C4-2B (cell line): ENCODE measurements around the gene DCAF16.

ENCODE experiments used
- H3K27ac ChIP-seq: fragments of 450-650 bp; 2 replicates; pipeline ENCODE4 v1.5.1; 2017
- CTCF ChIP-seq: fragments of 450-650 bp; conservative IDR thresholded peaks from 2 replicates; pipeline ENCODE4 v1.5.1; 2017; ENCODE audit warnings: mild to moderate bottlenecking
- ZFX ChIP-seq: fragments of 450-650 bp; IDR thresholded peaks from 2 replicates; pipeline ENCODE4 v1.6.1; 2017

DCAF16 gene

DNA sequence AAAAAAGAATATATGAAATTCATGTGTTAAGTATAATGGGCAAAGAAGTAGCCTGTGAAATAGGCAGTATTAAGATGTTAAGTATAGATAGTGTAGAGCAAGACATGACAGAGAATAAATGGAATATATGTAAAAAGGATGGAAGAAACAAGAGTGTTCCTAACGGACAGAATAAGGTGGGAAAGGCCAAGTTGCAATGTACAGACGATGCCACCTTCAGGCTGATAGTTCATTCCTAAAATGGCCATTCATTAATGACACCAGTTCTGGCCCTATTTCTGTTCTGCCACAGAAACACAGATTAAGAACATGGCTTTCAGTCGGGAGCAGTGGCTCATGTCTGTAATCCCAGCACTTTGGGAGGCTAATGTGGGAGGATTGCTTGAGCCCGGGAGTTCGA lies 24.7 kb downstream of the DCAF16 start:
- H3K27ac ChIP-seq: no peak overlapping the region
- TF ChIP-seq ZFX (no peak), CTCF (peak; percentile 28)

DNA sequence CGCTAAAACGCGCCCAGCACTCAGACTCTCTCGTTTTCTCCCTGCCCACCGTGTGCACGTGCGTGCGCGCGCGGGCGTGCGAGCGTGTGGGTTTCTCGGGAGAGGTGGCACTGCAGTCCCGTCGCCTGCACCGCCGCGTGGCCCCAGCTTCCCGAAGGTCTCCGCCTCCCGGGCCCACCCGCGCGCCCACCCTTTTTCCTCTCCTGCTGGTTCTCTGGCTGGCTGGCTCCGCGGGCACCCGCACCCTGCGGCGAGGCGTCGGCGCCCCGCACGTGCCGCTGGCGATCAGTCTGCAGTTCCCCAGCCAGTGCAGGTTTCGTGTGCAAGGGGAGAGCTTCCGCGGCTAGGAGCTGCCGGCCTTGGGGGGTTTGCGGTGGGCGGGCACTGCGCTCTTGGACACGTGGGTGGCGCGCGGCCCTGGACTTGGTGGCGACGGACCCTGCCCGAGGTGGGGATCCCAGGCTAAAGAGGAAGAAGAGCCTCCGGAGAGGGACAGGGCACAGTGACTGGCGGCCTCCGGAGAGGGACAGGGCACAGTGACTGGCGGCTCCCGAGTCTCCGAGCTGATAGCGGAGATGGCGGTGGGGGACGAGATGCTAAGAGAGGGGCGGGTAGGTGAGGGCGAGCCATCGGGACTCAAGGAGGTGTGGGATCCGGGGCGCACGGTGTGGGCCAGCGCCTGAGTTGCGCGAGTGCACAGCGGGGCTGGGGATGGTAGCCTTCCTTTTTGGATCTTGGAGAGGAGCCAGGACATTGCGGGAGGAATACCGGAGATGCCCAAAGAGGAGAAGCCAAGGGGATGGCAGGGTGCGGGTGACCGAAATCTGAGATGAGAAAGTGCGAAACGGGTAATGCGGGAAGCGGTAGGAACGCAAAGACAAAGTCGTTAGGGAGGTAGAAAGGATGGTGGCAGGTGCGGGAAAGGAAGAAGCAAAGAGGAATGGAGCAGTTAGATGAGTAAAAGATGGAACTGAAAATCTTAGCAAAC lies 29.0 kb downstream of the DCAF16 start, which contains the start of gene FAM184B:
Gene FAM184B (minus strand): TSS at position 322 of the 988 bp plus-strand sequence. CDS start 322 bp downstream, outside the sequence.
- TF ChIP-seq CTCF: no peak
- TF ChIP-seq ZFX: no peak

GRCh38 chr4:17780501-17781299 lies 29.9 kb downstream of the DCAF16 start:
- peak overlapping the region; percentile 6; the same call in 1 of the 2 replicates for H3K27ac ChIP-seq
- TF ChIP-seq CTCF (no peak), ZFX (no peak)

More for the DNA sequence above, 29.0 kb downstream of the DCAF16 start, which contains the start of gene FAM184B:
- peak within 1 kb of the TSS; percentile 6; the same call in 1 of the 2 replicates for H3K27ac ChIP-seq

DNA sequence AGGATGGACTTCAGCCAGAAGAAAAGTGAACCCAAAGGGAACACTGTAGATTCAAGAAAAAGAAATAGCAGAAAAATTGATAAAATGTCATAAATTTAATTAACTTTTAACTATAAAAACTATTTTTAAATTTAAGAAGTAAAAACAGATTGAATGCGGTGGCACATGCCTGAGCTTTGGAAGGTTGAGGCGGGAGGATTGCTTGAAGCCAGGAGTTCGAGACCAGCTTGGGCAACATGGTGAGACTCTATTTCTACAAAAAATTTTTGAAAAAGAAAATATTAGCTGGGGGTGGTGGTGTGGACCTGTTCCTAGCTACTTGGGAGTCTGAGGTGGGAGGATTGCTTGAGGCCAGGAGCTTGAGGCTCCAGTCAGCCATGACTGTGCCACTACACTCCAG lies 32.1 kb downstream of the DCAF16 start:
- no peak for TF ChIP-seq ZFX
- no peak overlapping the region for H3K27ac ChIP-seq

GRCh38 chr4:17773135-17773698 lies 37.3 kb downstream of the DCAF16 start:
- TF ChIP-seq ZFX (no peak), CTCF (no peak)

GRCh38 chr4:17771284-17771908 lies 39.2 kb downstream of the DCAF16 start:
- no peak for TF ChIP-seq CTCF
- H3K27ac ChIP-seq: no peak overlapping the region

More at GRCh38 chr4:17773135-17773698, 37.3 kb downstream of the DCAF16 start:
- H3K27ac ChIP-seq: no peak overlapping the region

GRCh38 chr4:17770845-17771244 lies 39.7 kb downstream of the DCAF16 start:
- no peak overlapping the region for H3K27ac ChIP-seq
- TF ChIP-seq CTCF: no peak
